Lower lobe of right lung (tissue), 2 donors: ENCODE measurements around the gene JMJD8. TPM values are rescaled to one million over a fixed set of nuclear protein-coding genes. Genes with fewer than 3 reads are reported as not detected.

Source experiments
- ATAC-seq, 2 donors: fragments of 200-7000 bp; cut with Tn5 transposase; one replicate each; pipeline ENCODE4 v1.9.1; 2020 to 2022; ENCODE audit warnings: mild to moderate bottlenecking in 2 of 2, moderate library complexity in 2 of 2
- DNase-seq: peaks from one replicate; pipeline ENCODE4 v3.0.0-alpha.2; 2020
- H3K27ac ChIP-seq: fragments of 200-600 bp; one replicate; pipeline ENCODE4 v1.8.0; 2022
- H3K27me3 ChIP-seq: fragments of 200-600 bp; one replicate; pipeline ENCODE4 v1.8.0; 2022; ENCODE audit warnings: low read depth
- H3K36me3 ChIP-seq: fragments of 200-600 bp; one replicate; pipeline ENCODE4 v1.8.0; 2022; ENCODE audit warnings: mild to moderate bottlenecking
- H3K4me1 ChIP-seq: fragments of 200-600 bp; one replicate; pipeline ENCODE4 v1.8.0; 2022
- H3K4me3 ChIP-seq: fragments of 200-600 bp; one replicate; pipeline ENCODE4 v1.8.0; 2022; ENCODE audit warnings: mild to moderate bottlenecking
- H3K9me3 ChIP-seq: fragments of 200-600 bp; one replicate; pipeline ENCODE4 v1.8.0; 2022
- intact Hi-C: fragments of 100-400 bp; cut with DNase I; formaldehyde crosslinking; loops from one replicate; pipeline ENCODE4 v1.11.0; 2022
- total RNA-seq: library from RNA; stranded (reverse); fragmentation: NEBNext Ultra II Directional; extraction: Animal tissue kit (Norgen Biotek cat#: 25700); gene quantifications from one replicate; pipeline ENCODE4 v1.2.1, GENCODE V29; 2021
- TF ChIP-seq, protein P1 (sequence below): fragments of 200-600 bp; IDR thresholded peaks from one replicate; pipeline ENCODE4 v1.8.0; 2022; ENCODE audit warnings: antibody characterized with exemption, mild to moderate bottlenecking
- donor health status: DM: no; HTN: yes; CAD: no; lungs with severe emphysema.

The JMJD8 gene
- total RNA-seq, 1 donor from 2014 or later, result 43.2 TPM

DNA sequence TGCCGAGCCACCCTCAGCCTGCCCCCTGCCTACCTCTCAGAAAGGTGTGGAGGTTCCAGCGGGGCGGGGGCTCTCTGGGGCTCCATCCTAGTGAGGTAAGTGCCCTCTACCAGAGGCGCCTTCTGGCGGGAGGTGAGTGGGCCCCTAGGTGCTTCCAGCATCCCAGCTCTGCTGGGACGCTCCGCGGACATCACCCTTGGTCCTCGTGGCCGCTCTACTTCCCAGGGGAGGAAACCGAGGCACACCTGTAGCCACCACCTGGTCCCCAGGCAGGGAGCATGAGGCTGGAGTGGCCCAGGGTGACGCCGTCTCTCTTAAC, 41.1 kb downstream of the JMJD8 start:
- TF ChIP-seq, protein P1, sequence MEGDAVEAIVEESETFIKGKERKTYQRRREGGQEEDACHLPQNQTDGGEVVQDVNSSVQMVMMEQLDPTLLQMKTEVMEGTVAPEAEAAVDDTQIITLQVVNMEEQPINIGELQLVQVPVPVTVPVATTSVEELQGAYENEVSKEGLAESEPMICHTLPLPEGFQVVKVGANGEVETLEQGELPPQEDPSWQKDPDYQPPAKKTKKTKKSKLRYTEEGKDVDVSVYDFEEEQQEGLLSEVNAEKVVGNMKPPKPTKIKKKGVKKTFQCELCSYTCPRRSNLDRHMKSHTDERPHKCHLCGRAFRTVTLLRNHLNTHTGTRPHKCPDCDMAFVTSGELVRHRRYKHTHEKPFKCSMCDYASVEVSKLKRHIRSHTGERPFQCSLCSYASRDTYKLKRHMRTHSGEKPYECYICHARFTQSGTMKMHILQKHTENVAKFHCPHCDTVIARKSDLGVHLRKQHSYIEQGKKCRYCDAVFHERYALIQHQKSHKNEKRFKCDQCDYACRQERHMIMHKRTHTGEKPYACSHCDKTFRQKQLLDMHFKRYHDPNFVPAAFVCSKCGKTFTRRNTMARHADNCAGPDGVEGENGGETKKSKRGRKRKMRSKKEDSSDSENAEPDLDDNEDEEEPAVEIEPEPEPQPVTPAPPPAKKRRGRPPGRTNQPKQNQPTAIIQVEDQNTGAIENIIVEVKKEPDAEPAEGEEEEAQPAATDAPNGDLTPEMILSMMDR, result no peak
- Histone ChIP-seq H3K4me1 (peaks cover 47% of the 10 kb centered on the region), H3K4me3 (peak overlapping the region; percentile 86), H3K36me3 (no peaks in the 10 kb centered on the region), H3K27me3 (no peaks in the 10 kb centered on the region), H3K9me3 (no peaks in the 10 kb centered on the region), H3K27ac (peak overlapping the region; percentile 89)
- intact Hi-C loops, result no loop called here
- ATAC-seq, result no peak
- DNase-seq, result no peak

DNA sequence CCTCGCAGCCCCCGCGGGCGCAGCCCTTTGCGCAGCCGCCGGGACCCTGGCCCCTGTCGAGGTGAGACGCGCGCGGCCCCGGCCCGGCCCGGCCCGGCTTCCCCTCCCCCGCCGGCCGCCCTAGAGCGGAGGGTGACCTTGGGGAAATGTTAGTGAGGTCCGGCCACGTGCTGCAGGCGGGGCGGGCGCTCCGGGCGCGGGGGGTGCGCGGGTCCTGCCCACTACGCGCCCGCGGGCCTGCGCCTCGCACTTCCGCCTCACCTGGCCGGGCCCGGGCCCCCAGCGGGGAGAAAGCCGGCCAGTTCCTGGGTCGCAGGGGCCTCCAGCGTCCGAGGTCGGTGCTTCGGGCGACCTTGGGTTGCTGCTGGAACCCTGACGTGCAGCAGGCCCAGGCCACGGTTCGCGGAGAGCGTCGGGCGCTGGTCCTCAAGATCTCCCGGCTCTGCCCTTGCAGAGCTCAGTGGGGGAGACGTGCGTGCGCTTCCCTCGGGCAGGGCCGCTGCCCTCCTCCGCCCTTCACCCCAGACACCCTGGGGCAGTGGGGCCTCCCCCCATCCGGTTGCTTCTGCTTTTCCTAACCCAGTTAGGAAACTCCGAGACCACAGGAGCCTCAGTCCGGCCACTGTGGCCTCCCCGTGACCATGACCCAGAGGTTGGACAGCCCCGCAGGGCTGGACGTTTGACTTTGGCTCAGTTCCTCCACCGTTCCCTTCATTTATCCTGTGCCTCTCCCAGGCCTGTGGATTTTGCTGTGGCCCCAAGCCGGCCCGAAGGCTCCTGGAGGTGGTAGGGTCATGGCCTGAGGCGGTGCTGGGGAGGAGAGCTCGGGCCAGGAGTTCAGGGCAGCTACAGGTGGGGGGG, 41.7 kb downstream of the JMJD8 start:
- Histone ChIP-seq H3K4me3 (peak overlapping the region; percentile 86), H3K36me3 (no peaks in the 10 kb centered on the region), H3K27me3 (no peaks in the 10 kb centered on the region), H3K9me3 (no peaks in the 10 kb centered on the region), H3K27ac (peak overlapping the region; percentile 89), H3K4me1 (peaks cover 47% of the 10 kb centered on the region)
- TF ChIP-seq, protein P1, result no peak
- DNase-seq (peak; percentile 85), ATAC-seq (peak; percentile 71 to 76)
- intact Hi-C loops, result no loop called here

DNA sequence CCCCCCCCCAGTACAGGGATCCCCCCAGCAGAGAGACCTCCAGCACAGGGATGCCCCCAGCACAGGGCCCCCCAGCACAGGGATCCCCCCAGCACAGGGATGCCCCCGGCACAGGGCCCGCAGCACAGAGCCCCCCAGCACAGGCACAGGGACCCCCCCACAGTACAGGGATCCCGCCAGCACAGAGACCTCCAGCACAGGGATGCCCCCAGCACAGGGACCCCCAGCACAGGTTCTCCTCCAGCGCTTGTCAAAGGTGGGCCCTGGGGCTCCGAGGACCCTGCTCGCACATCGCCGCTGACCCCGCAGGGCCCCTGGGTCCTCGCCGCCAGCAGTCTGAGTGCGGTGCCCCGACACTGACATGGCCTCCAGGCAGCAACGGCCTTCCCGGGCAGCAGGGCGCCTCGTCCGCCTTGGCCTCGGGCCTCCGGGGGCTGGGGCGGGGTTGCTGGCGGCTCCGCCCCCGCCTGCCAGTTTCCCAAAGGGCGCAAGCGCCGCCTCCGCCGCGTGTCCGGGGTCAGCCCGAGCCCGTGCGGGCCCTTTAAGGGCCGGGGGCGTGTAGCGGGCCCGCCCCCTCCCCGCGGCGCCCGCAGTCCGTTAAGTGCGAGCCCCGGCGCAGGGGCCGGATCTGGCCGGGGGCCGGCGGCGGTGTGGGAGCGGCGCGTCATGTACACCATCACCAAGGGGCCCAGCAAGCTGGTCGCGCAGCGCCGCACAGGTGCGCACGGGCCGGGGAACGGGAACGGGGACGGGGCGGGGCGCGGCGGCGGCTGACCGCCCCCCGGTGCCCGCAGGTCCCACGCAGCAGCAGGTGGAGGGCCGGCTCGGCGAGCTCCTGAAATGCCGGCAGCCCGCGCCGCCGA, 42.6 kb downstream of the JMJD8 start, which contains the start of gene MCRIP2:
Gene MCRIP2, plus strand, starts transcription at position 503 of the 863 bp plus-strand sequence. Its CDS starts 164 bp downstream, at position 667.
- H3K36me3 ChIP-seq, result no peaks in the 10 kb centered on the region
- no peaks in the 10 kb centered on the region for H3K27me3 ChIP-seq
- peak within 1 kb of the TSS; percentile 86 for H3K4me3 ChIP-seq
- intact Hi-C loops, result no loop called here
- DNase-seq (peak; percentile 93), ATAC-seq (peak; percentile 75)
- H3K4me1 ChIP-seq, result peaks cover 44% of the 10 kb centered on the region
- no peaks in the 10 kb centered on the region for H3K9me3 ChIP-seq
- TF ChIP-seq, protein P1, result no peak
- peak within 1 kb of the TSS; percentile 89 for H3K27ac ChIP-seq

DNA sequence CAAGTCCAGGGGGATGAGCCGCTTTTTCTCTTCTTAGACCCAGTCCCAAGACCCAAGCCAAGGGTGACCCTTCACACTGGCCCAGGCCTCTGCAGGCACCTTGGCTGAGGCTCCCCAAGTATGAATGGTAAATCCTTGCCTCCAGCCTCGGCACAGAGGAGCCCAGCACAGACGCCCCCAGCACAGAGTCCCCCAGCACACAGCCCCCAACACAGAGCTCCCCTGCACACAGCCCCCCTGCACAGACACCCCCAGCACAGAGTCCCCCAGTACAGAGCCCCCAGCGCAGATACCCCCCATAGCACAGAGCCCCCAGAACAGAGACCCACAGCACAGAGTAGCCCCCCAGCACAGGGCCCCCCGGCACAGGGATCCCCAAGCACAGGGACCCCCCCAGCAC, 43.5 kb downstream of the JMJD8 start:
- no peak for ATAC-seq
- Histone ChIP-seq H3K27me3 (no peaks in the 10 kb centered on the region), H3K36me3 (no peaks in the 10 kb centered on the region), H3K9me3 (no peaks in the 10 kb centered on the region), H3K4me1 (peaks cover 36% of the 10 kb centered on the region), H3K27ac (no peak overlapping the region), H3K4me3 (no peak overlapping the region)
- TF ChIP-seq, protein P1, result no peak
- intact Hi-C loops, result no loop called here
- DNase-seq, result no peak

DNA sequence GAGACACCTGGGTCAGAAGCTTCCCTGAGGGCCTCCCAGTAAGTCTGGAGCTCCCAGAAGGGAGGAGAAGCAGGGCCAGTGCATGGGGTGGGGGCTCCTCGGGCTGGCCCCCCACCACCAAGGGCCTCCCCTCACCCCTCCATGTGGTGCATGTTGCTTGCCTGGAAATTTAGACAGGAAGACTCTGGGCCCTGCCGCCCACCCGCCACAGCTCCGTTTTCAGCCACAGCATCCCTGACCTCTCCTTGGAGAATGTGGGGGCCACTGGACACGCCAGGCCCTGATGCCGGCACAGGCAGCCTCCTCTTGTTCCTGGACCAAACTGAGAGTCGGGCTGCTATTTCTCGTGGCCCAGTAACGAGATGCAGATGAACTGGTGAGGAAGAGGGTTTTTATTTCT, 45.3 kb downstream of the JMJD8 start:
- no peak overlapping the region for H3K27ac ChIP-seq

More for the DNA sequence above, 45.3 kb downstream of the JMJD8 start:
- TF ChIP-seq, protein P1, result no peak
- no peaks in the 10 kb centered on the region for H3K36me3 ChIP-seq
- H3K27me3 ChIP-seq, result no peaks in the 10 kb centered on the region
- no peak for ATAC-seq
- H3K4me1 ChIP-seq, result peaks cover 35% of the 10 kb centered on the region
- H3K4me3 ChIP-seq, result no peak overlapping the region
- intact Hi-C loops, result no loop called here
- no peak for DNase-seq
- no peaks in the 10 kb centered on the region for H3K9me3 ChIP-seq
